Right ventricle myocardium superior (tissue), 1 donor: ENCODE measurements around the gene EBF4. TPM values are rescaled to one million over a fixed set of nuclear protein-coding genes. Genes with fewer than 3 reads are reported as not detected.

ENCODE experiments used
- ATAC-seq: fragments of 200-7000 bp; cut with Tn5 transposase; one replicate; pipeline ENCODE4 v1.9.1; 2020; ENCODE audit warnings: mild to moderate bottlenecking; ENCODE audit not compliant: poor library complexity
- DNase-seq: peaks from one replicate; pipeline ENCODE4 v3.0.0-alpha.2; 2020
- intact Hi-C: fragments of 100-400 bp; cut with DNase I; formaldehyde crosslinking; loops from one replicate; pipeline ENCODE4 v1.11.2; 2022
- total RNA-seq: library from RNA; stranded (reverse); fragmentation: NEBNext Ultra II Directional; extraction: Animal tissue kit (Norgen Biotek cat#: 25700); gene quantifications from one replicate; pipeline ENCODE4 v1.2.1, GENCODE V29; 2021
- donor health status: DM: no; HTN: yes; CAD: no; lungs with severe emphysema.

Gene EBF4
- total RNA-seq, 1 donor from 2014 or later = 2.9 TPM

DNA sequence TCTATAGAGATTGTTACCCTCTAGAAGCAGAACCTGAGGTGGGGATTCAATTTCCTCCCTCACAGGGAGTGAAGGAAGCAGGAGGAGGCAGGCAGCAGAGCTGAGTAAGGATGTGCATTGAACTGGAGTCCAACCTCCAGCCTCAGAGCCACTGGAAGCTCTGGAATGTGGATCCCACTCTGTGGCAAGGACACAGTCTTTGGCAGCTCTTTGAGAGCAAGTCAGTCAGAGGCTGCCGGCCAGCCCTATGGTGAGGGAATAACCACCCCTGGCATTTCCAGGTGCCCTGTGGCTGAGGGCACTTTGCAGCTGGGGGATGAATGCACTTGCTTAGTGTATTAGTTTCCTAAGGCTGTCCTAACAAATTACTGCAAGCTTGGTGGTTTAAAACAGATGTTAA, 37.2 kb downstream of the EBF4 start:
- no peak for ATAC-seq
- DNase-seq = no peak
- intact Hi-C loops = no loop called here

GRCh38 chr20:2734899-2735298, 42.3 kb downstream of the EBF4 start:
- DNase-seq = no peak
- ATAC-seq = no peak
- intact Hi-C loops = no loop called here

DNA sequence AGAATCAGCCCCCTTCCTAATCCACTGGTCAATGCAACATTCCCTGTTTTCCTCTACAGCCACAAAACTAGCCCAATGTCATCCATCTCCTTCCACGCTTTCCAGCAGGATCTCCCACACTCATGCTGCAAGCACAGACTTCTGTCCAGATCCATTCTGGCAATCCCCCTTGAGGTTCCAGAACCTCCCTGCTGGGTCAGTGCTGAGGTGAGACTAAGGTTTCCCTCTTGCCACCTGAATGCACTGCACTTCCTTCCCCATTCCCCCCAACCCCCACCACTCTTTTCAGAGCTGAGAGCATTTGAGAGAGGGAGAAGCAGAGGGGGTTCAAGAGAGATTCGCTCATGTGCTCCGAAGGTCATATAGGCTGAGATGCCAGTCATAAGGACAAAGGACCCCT, 43.9 kb downstream of the EBF4 start:
- intact Hi-C loops = no loop called here
- ATAC-seq (no peak), DNase-seq (no peak)

- intact Hi-C loops = no loop called here
- ATAC-seq (no peak), DNase-seq (no peak)
Observed at GRCh38 chr20:2738331-2739041, 45.9 kb downstream of the EBF4 start.

DNA sequence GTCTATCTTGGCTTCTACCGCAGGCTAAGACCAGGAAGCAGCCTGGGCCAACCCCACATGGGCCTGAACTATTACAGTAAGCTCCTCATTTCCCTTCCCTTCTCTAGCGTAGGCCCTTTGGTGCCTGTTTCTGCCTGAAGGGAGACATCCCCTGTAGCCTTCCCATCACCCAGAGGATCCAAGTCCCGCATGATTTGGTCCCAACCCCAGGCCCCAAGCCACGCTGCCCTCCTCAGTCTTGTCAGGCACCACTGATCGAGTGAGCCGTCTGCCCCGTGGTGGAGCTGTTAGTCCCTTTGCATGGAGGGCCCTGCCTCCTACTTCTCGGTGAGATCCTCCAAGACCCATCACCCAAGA, 46.4 kb downstream of the EBF4 start:
- intact Hi-C loops = no loop called here

GRCh38 chr20:2740702-2741101, 48.1 kb downstream of the EBF4 start:
- ATAC-seq (no peak), DNase-seq (no peak)
- intact Hi-C loops = no loop called here

More for the DNA sequence above, 46.4 kb downstream of the EBF4 start:
- ATAC-seq = no peak
- no peak for DNase-seq

- no peak for ATAC-seq
- intact Hi-C loops = no loop called here
- DNase-seq = no peak
Observed at GRCh38 chr20:2741463-2741862, 48.9 kb downstream of the EBF4 start.

DNA sequence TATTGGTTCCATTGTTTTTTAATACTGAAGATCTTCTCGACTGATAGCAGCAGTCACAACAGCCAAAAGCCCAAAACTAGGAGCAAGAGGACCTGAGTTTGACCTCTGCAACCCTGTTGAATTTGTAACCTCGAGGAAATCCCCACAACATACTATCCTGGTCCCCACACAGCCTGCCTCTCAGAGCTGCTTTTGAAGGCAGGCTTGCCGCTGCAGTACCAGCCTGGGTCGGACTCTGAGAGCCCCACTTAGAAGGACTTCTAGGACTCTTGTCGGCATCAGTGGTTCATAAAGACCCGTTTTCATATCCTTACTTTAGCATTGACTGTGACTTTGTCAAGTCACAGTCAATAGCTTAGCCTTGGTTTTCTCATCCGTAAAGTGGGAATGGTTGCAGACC, 49.3 kb downstream of the EBF4 start:
- intact Hi-C loops = no loop called here

DNA sequence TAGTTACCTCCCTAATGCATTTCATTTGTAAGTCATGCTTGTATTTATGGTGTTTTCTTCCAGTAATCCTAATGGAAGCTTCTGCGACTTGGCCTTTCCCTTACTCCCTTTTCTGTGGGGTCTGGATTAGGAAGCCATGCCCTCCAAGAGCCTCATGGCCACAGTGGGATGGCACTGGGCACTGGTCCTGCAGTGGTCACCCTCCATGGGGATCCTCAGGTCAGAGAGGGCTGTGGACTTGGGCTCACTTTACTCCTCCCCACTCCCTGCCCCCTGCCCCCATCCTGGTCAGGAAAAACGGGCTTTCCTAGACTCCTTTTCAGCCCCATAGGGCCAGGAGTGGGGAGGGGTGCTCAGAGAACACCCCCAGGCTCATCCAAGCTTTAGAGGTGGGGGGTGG, 49.9 kb downstream of the EBF4 start:
- no peak for DNase-seq
- intact Hi-C loops = no loop called here
- no peak for ATAC-seq

More for the DNA sequence above, 49.3 kb downstream of the EBF4 start:
- ATAC-seq (no peak), DNase-seq (no peak)

DNA sequence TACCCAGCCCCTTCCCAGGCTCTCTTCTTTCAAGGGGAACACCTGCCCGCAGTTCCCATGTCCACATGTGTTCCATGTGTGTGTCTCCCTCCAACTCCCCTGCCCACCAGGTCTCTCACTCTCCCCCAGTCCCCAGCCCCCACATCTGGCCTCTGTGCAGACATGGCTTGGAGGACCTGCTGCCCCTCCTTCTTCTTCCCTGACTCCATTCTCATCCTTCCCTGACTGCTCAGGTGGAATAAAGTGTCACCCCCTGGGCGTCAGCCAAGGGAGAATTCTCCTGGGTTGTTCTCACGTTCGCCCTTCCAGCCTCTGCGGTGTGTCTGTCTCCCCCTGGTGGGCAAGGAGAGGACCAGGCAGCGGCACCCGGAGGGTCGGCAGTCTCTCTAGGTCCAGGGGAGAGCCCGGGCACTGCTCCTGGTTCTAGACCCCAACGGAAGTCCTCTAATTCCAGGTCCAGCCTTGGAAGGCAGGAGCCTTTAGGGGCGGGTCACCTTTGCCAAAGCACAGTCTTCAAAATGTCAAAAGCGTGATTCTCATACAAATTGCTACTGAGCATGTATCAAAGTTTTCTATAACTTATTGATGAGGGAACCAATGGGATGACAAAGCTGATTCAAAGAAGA, 50.5 kb downstream of the EBF4 start:
- ATAC-seq (peak; percentile 48), DNase-seq (peak; percentile 53)
- intact Hi-C loops = no loop called here

DNA sequence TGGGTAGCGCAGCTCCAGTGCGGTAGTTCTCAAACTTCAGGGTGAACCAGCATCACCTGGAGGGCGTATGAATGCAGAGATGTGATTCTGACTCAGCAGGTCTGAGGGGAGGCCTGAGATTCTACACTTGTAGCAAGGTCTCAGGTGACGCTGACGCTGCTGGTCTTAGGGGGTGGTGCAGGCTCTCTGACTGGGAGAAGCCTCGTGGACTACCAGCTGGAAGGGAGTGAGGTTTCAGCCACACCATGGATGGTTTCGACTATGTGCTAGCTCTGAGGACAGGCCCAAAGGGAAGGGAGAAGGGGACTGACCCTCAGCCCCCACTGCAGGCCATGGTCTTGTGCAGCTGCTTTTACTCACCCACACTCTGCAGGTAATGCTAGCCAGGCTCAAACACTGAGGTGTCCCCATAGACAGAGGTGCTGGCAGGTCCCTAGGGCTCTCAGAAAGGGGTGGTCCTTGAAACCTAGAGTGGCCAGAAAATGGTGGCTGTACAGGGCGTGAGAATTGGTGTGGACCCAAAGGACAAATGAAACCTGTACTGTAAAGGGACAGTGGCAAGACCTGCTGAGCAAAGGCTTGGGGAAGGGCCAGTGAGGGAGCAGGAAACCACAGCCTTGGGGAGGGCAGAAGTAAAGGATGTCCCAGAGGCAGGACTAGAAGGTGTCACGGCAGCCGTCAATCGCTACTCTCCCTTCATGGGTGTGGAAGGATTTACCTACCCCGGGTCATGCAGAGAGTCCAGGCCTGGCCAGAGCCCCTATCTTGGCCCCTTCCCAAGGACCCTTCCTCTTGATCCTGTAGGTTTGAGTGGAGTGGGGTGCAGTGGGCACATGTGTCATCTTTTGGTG, 52.7 kb downstream of the EBF4 start:
- no peak for ATAC-seq
- no peak for DNase-seq
- intact Hi-C loops = no loop called here

- no peak for ATAC-seq
- intact Hi-C loops = no loop called here
- DNase-seq = no peak
Observed at GRCh38 chr20:2745936-2746635, 53.5 kb downstream of the EBF4 start.

GRCh38 chr20:2746636-2747265, 54.2 kb downstream of the EBF4 start:
- ATAC-seq = no peak
- no peak for DNase-seq
- intact Hi-C loops = no loop called here

DNA sequence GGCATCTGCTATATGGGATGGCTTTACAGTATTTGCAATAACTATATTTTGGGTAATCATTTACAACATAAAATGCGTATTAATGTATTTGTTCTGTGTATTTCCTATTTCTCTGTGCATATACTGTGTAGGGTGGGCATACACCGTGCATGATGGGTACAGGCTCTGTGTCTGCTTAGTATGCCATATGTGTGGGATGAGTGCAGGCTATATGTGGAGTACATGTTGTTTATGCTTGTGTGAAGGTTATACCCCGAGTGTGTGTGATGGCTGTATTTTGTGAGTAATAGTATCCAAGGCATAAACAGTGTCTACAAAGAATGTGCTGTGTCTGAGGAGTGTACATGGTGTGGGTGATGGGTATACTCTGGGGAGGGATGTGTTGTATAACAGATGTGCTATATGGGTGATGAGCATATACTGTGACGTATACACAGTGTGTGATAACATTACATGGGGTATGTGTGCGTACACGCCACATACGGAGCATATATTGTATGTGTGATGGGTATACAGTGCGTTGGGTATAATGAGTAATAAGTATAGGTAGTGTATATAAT, 55.2 kb downstream of the EBF4 start:
- DNase-seq = no peak

DNA sequence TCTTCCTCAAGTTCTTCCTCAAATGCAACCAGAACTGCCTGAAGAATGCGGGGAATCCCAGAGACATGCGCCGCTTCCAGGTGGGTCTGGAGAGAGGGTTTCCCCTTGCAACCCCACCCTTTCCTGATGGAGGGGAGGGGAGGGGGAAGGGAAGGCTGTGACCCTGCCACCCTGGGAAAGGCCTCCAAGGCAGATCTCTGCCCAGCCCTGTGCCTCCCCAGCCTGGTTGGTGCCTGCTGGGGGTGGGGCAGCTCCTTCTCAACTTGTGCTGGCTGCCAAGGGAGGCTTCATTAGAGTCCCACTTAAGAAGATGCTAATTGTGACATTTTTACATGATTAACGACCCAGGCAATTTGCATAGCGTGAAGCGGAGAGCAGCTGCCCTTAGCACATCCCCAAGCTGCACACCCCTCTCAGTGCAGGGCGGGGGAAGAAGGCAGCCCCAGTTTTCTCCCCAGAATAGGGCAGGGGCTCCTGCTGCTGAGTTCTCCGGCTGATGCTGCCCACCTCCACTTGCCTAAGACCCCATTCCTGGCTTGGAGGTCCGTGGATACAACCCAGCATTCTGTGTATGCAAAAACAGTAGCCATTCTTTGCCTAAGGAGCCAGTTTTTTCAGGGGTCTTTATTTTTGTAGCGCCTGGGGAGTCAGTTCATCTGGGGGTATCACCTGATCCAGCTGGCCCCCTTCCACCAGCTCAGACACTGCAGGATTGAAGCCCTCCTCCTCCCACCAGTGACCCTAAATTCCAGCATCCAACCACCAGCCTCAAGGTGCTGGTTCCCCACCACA, 56.2 kb downstream of the EBF4 start:
- DNase-seq (no peak), ATAC-seq (no peak)
- intact Hi-C loops = no loop called here

More for the DNA sequence above, 55.2 kb downstream of the EBF4 start:
- intact Hi-C loops = no loop called here
- ATAC-seq = no peak

- intact Hi-C loops = no loop called here
- ATAC-seq (no peak), DNase-seq (no peak)
Observed at GRCh38 chr20:2749343-2749950, 56.9 kb downstream of the EBF4 start.

DNA sequence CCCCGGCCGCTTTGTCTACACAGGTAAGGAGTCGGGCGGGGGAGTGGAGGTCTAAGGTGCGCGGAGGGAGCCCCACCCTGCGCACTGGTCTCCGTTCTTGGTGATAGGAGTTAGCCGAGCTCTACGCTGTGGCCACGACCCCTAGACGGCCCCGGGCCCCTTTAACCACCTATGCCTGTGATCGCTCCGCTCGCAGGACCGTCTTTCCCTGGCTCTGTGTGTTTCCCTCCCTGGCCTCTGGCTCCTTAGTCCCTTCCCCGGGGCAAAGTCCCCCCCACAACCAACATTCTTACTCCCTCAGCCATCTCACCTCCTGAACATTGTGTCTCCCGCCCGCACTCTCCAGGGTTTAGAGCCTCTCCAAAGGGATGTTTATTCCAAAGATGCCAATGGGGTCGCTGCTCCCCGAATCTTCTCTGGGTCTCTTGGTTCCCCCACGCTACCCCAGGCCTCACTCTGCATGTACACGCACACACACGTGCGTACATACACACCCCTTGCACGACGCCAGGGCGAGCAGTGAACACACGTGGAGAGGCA, 57.4 kb downstream of the EBF4 start:
- ATAC-seq (no peak), DNase-seq (no peak)
- intact Hi-C loops = no loop called here
